ENCODE results near the gene PCNX3.

DNA sequence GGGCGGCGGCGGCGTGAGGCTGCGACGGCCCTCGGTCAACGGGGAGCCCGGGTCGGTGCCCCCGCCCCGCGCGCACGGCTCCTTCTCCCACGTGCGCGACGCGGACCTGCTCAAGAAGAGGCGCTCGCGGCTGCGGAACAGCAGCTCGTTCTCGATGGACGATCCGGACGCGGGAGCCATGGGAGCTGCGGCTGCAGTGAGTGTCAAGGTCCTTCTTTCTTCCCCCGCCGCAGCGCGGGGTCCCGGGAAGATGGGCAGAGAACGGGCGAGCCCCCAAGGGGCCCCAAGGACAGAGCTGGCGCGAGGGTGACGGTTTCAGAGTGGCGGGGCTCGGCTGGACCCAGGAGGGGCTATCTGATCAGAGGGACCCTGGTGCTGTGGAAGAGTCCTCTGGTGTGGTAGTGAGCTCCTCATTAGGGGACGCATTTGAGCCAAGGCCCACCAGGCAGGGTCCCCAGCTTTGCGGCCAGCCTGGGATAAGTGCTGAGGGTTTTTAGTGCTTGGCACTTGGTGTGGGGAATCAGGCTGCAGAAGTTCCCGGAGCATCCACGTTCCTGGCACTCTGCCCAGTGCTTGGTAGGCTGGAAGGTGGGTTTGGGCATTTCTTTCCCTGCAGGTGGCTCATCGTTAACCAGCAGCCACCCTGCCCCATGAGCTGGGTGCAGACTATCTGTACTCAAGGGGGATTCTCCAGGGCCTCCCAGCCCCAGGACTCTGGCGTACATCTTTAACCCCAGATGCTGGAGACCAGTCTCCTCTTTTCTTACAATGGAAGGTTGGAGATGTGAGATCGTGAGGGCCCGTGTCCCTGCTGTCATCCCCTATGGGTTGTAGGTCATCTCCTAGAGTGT is 30.0 kb upstream of the PCNX3 start:
- TF ChIP-seq, protein P1, sequence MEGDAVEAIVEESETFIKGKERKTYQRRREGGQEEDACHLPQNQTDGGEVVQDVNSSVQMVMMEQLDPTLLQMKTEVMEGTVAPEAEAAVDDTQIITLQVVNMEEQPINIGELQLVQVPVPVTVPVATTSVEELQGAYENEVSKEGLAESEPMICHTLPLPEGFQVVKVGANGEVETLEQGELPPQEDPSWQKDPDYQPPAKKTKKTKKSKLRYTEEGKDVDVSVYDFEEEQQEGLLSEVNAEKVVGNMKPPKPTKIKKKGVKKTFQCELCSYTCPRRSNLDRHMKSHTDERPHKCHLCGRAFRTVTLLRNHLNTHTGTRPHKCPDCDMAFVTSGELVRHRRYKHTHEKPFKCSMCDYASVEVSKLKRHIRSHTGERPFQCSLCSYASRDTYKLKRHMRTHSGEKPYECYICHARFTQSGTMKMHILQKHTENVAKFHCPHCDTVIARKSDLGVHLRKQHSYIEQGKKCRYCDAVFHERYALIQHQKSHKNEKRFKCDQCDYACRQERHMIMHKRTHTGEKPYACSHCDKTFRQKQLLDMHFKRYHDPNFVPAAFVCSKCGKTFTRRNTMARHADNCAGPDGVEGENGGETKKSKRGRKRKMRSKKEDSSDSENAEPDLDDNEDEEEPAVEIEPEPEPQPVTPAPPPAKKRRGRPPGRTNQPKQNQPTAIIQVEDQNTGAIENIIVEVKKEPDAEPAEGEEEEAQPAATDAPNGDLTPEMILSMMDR (IDR thresholded peaks at IDR 0.05): no peak
- TF ChIP-seq, protein P2, sequence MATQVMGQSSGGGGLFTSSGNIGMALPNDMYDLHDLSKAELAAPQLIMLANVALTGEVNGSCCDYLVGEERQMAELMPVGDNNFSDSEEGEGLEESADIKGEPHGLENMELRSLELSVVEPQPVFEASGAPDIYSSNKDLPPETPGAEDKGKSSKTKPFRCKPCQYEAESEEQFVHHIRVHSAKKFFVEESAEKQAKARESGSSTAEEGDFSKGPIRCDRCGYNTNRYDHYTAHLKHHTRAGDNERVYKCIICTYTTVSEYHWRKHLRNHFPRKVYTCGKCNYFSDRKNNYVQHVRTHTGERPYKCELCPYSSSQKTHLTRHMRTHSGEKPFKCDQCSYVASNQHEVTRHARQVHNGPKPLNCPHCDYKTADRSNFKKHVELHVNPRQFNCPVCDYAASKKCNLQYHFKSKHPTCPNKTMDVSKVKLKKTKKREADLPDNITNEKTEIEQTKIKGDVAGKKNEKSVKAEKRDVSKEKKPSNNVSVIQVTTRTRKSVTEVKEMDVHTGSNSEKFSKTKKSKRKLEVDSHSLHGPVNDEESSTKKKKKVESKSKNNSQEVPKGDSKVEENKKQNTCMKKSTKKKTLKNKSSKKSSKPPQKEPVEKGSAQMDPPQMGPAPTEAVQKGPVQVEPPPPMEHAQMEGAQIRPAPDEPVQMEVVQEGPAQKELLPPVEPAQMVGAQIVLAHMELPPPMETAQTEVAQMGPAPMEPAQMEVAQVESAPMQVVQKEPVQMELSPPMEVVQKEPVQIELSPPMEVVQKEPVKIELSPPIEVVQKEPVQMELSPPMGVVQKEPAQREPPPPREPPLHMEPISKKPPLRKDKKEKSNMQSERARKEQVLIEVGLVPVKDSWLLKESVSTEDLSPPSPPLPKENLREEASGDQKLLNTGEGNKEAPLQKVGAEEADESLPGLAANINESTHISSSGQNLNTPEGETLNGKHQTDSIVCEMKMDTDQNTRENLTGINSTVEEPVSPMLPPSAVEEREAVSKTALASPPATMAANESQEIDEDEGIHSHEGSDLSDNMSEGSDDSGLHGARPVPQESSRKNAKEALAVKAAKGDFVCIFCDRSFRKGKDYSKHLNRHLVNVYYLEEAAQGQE (IDR thresholded peaks at IDR 0.05; ENCODE audit: insufficient read depth in 1 of 2, low read depth in 2 of 2, low read length in 1 of 2): no peak

Measured in Panc1 (cell line).